Esophagus muscularis mucosa (tissue), 4 donors: Measurements from ENCODE around the gene DPYSL4.

Experiments used
- EP300 ChIP-seq: sonication (generic); formaldehyde crosslinking; IDR thresholded peaks from one replicate; pipeline ENCODE4 v1.6.1; 2017; ENCODE audit warnings: antibody characterized with exemption
- POLR2A ChIP-seq: fragments of 450-650 bp; IDR thresholded peaks from one replicate; pipeline ENCODE4 v1.6.1; 2017; ENCODE audit warnings: antibody characterized with exemption, moderate library complexity, mild to moderate bottlenecking, low read depth
- POLR2AphosphoS5 ChIP-seq, 2 donors: sonication (generic); formaldehyde crosslinking; IDR thresholded peaks; one replicate each; pipeline ENCODE4 v1.6.1; 2017; ENCODE audit warnings: antibody characterized with exemption in 2 of 2
- TF ChIP-seq, protein P1 (sequence below), 3 experiments: fragments of 200-600 bp in 2 of 3; fragments of 450-650 bp in 1 of 3; sonication (generic) in 2 of 3; IDR thresholded peaks; one replicate each; pipeline ENCODE4 v1.5.1; 2017 to 2019; ENCODE audit warnings: antibody characterized with exemption in 3 of 3, mild to moderate bottlenecking in 2 of 3, moderate library complexity in 1 of 3

DNA sequence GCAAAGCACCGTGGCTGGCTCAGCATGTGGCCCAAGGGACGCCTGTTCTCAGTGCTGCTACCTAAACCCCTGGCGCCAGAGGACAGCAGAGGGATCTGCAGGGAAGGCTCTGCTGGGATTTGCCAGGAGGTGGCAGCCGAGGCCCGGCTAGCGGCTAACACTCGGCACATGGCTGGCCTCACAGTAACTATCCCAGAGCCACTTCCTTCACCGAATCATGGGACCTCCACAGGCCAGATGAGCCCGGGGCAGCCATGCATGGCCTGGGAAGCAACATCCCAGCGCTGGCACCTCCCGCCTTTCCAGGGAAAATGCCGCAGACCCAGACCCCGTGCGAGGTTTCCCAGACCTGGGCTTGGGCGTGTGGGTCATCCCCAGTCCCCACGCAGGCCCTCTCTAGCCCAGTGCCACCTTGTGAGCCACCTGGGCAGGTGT is 36.4 kb downstream of the DPYSL4 start:
- TF ChIP-seq, protein P1, sequence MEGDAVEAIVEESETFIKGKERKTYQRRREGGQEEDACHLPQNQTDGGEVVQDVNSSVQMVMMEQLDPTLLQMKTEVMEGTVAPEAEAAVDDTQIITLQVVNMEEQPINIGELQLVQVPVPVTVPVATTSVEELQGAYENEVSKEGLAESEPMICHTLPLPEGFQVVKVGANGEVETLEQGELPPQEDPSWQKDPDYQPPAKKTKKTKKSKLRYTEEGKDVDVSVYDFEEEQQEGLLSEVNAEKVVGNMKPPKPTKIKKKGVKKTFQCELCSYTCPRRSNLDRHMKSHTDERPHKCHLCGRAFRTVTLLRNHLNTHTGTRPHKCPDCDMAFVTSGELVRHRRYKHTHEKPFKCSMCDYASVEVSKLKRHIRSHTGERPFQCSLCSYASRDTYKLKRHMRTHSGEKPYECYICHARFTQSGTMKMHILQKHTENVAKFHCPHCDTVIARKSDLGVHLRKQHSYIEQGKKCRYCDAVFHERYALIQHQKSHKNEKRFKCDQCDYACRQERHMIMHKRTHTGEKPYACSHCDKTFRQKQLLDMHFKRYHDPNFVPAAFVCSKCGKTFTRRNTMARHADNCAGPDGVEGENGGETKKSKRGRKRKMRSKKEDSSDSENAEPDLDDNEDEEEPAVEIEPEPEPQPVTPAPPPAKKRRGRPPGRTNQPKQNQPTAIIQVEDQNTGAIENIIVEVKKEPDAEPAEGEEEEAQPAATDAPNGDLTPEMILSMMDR (IDR thresholded peaks at IDR 0.05) = peak; percentile 87 to 97 (median 93)
- TF ChIP-seq POLR2AphosphoS5 (IDR thresholded peaks at IDR 0.05) (peak in 1 of 2 donors; percentile 41), EP300 (no peak), POLR2A (no peak)
